Upper lobe of right lung (tissue), 1 donor: ENCODE measurements around the gene CNIH2. TPM values are rescaled to one million over a fixed set of nuclear protein-coding genes. Genes with fewer than 3 reads are reported as not detected.

Experiments used
- ATAC-seq: fragments of 200-7000 bp; cut with Tn5 transposase; one replicate; pipeline ENCODE4 v1.9.1; 2020; ENCODE audit warnings: mild to moderate bottlenecking, moderate library complexity
- DNase-seq: peaks from one replicate; pipeline ENCODE4 v3.0.0-alpha.2; 2020
- H3K27ac ChIP-seq: fragments of 200-600 bp; one replicate; pipeline ENCODE4 v1.8.0; 2022
- H3K27me3 ChIP-seq: fragments of 200-600 bp; one replicate; pipeline ENCODE4 v1.8.0; 2022; ENCODE audit warnings: mild to moderate bottlenecking
- H3K36me3 ChIP-seq: fragments of 200-600 bp; one replicate; pipeline ENCODE4 v1.8.0; 2022
- H3K4me1 ChIP-seq: fragments of 200-600 bp; one replicate; pipeline ENCODE4 v1.8.0; 2022
- H3K4me3 ChIP-seq: fragments of 200-600 bp; one replicate; pipeline ENCODE4 v1.8.0; 2022; ENCODE audit warnings: mild to moderate bottlenecking
- H3K9me3 ChIP-seq: fragments of 200-600 bp; one replicate; pipeline ENCODE4 v1.8.0; 2022
- CTCF ChIP-seq: fragments of 200-600 bp; IDR thresholded peaks from one replicate; pipeline ENCODE4 v1.8.0; 2022; ENCODE audit warnings: antibody characterized with exemption
- intact Hi-C: fragments of 100-400 bp; cut with DNase I; formaldehyde crosslinking; loops from one replicate; pipeline ENCODE4 v1.11.0; 2022
- total RNA-seq: library from RNA; stranded (reverse); fragmentation: NEBNext Ultra II Directional; extraction: Animal tissue kit (Norgen Biotek cat#: 25700); gene quantifications from one replicate; pipeline ENCODE4 v1.2.1, GENCODE V29; 2021
- donor health status: DM: no; HTN: yes; CAD: no; lungs with severe emphysema.

The CNIH2 gene
- total RNA-seq, 1 donor from 2014 or later = 1.6 TPM

DNA sequence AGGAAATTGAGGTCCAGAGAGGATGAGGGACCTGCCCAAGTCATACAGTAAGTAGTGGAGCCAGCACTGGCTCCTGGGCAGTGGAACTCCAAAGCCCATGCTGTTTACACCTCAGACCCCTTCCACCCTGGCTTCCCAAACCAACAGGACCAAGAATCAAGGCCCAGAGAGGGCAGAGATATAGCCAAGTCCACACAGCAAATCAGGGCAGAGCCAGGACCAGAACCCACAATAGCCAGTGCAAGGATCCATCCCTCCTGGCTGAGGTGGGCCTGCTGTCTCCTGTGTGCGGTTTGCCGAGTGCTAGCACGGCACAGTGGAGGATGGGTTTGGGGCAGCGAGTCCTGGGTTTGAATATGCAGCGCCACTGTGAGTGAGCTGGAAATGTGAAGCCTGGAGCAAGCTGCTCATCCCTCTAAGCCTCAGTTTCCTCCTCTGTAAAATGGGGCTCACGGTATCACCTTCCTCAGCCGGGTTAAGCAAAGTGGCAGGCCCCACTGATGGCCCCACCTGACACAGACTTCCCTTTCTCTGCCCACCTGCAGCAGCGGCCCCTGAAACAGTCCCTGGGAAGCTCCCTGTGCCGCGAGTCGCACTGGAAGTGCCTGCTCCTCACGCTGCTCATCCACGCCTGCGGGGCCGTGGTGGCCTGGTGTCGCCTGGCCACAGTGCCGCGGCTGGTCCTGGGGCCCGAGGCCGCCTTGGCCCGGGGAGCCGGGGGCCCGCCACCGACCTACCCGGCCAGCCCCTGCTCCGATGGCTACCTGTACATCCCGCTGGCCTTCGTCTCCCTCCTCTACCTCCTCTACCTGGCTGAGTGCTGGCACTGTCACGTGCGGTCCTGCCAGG is 16.0 kb downstream of the CNIH2 start:
- Histone ChIP-seq H3K27me3 (peaks cover 32% of the 10 kb centered on the region), H3K4me3 (no peak overlapping the region), H3K36me3 (no peaks in the 10 kb centered on the region), H3K27ac (no peak overlapping the region), H3K9me3 (no peaks in the 10 kb centered on the region), H3K4me1 (peaks cover 14% of the 10 kb centered on the region)
- DNase-seq (no peak), ATAC-seq (no peak)
- no peak for TF ChIP-seq CTCF
- intact Hi-C loops = no loop called here

DNA sequence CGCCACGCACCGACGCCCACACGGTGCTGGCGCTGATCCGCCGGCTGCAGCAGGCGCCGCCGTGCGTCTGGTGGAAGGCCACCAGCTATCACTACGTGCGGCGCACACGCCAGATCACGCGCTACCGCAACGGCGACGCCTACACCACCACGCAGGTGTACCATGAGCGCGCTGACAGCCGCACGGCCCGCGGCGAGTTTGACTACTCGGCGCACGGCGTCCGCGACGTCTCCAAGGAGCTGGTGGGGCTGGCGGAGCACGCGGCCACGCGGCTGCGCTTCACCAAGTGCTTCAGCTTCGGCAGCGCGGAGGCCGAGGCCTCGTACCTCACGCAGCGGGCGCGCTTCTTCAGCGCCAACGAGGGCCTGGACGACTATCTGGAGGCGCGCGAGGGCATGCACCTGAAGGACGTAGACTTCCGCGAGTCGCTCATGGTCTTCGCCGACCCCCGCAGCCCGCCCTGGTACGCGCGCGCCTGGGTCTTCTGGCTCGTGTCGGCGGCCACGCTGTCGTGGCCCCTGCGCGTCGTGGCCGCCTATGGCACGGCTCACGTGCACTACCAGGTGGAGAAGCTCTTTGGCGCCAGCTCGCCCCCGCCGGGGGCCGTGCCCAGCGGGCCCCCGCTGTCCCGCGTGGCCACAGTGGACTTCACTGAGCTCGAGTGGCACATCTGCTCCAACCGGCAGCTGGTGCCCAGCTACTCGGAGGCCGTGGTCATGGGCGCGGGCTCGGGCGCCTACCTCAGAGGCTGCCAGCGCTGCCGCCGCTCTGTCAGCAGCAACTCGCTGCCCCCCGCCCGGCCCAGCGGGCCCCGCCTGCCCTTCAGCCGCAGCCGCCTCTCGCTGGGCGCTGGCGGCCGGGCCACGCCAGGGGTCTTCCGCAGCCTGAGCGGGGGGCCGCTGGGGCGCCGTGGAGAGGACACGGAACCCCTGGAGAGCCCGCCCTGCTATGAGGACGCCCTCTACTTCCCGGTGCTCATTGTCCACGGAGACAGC is 16.9 kb downstream of the CNIH2 start:
- no peak for TF ChIP-seq CTCF
- Histone ChIP-seq H3K4me3 (no peak overlapping the region), H3K9me3 (no peaks in the 10 kb centered on the region), H3K27me3 (peaks cover 32% of the 10 kb centered on the region), H3K36me3 (no peaks in the 10 kb centered on the region), H3K27ac (no peak overlapping the region), H3K4me1 (peaks cover 10% of the 10 kb centered on the region)
- intact Hi-C loops = no loop called here
- ATAC-seq (no peak), DNase-seq (no peak)

DNA sequence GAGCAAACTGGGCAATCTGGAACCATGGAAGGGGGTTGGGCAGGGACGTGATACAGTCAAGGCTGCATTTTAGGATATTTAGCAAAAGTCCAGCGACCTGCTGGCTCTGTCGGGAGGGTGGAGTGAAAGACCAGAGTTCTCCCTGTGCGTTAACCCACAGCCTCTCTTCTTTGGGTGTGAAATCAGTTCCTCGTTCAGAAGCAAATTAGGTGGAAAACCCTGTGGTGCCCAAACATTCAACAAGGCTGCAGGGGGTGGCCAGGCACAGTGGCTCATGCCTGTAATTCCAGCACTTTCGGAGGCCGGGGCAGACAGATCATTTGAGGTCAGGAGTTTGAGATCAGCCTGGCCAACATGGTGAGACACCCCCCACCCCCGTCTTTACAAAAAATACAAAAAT is 19.6 kb downstream of the CNIH2 start:
- no peak overlapping the region for H3K27ac ChIP-seq
- H3K9me3 ChIP-seq = no peaks in the 10 kb centered on the region
- no peak for ATAC-seq
- H3K36me3 ChIP-seq = no peaks in the 10 kb centered on the region
- no peak overlapping the region for H3K4me3 ChIP-seq
- TF ChIP-seq CTCF = no peak
- no peak for DNase-seq
- H3K4me1 ChIP-seq = no peaks in the 10 kb centered on the region
- H3K27me3 ChIP-seq = peaks cover 16% of the 10 kb centered on the region
- intact Hi-C loops = no loop called here

DNA sequence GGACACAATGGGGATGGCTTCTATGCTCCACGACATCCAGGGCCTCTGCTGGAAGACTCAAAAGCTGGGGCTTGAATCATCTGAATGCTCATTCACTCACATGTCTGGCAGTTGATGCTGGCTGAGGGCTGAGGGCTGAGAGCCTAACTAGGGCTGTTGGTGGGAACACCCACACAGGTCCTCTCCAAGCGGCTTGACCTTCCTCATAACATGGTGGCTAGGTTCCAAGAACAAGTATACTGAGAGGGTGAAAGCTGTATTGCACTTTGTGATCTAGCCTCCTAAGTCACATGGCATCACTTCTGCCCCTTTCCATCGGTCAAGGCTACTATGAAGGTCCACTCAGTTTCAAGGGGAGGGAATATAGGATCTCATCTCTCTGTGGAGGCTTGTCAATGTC is 21.2 kb downstream of the CNIH2 start:
- H3K4me1 ChIP-seq = no peaks in the 10 kb centered on the region
- no peaks in the 10 kb centered on the region for H3K36me3 ChIP-seq
- DNase-seq (no peak), ATAC-seq (peak; percentile 18)
- no peak overlapping the region for H3K27ac ChIP-seq
- no peak overlapping the region for H3K4me3 ChIP-seq
- H3K27me3 ChIP-seq = no peaks in the 10 kb centered on the region
- H3K9me3 ChIP-seq = no peaks in the 10 kb centered on the region
- no peak for TF ChIP-seq CTCF
- intact Hi-C loops = no loop called here

DNA sequence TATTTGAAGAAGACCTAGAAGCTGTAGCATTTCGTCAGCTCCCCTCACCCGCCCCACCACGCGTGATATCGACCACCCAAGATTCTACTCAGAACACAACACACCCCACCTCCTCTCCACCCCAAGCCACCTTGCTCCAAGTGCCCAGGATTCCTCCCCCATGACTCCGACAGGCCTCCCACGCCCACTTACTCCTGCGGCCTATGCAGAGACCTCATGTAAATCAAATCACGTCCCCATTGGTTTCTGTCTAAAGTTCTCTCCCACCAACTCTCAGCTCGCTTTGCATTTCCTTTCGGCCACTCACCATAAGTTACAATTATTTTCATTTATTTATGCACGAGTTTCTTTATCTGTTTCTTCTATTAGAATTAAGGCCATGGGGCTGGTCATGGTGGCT is 24.7 kb downstream of the CNIH2 start:
- no peak overlapping the region for H3K27ac ChIP-seq
- intact Hi-C loops = no loop called here
- no peaks in the 10 kb centered on the region for H3K36me3 ChIP-seq
- no peaks in the 10 kb centered on the region for H3K4me1 ChIP-seq
- H3K9me3 ChIP-seq = no peaks in the 10 kb centered on the region
- no peaks in the 10 kb centered on the region for H3K27me3 ChIP-seq
- ATAC-seq (no peak), DNase-seq (no peak)
- no peak for TF ChIP-seq CTCF
- H3K4me3 ChIP-seq = no peak overlapping the region
